SKM-1 (cell line): ENCODE results near the gene STH.
"Not testable (repeated sequence)": the region's sequence is repeated elsewhere in the genome, so short reads cannot be mapped to it uniquely, and the experiment has no call there.

Source experiments
- DNase-seq: peaks from one replicate; lab custom pipeline; 2025; ENCODE audit not compliant: unreplicated experiment; lab: John Stamatoyannopoulos, UW

The STH gene

GRCh38 chr17:46003907-46004748, 5.1 kb downstream of the STH start:
- DNase-seq = no peak

GRCh38 chr17:46006082-46006481, 7.0 kb downstream of the STH start:
- DNase-seq = not testable (repeated sequence)

- no peak for DNase-seq
Measured at GRCh38 chr17:46007461-46007965, 8.5 kb downstream of the STH start.

- DNase-seq = no peak
Measured at GRCh38 chr17:46008591-46008990, 9.5 kb downstream of the STH start.

- no peak for DNase-seq
Measured at GRCh38 chr17:46009681-46010596, 10.9 kb downstream of the STH start.

GRCh38 chr17:46010597-46011186, 11.6 kb downstream of the STH start:
- DNase-seq = no peak

GRCh38 chr17:46011711-46012505, 12.9 kb downstream of the STH start:
- DNase-seq = no peak

GRCh38 chr17:46012506-46013079, 13.5 kb downstream of the STH start:
- DNase-seq = no peak

GRCh38 chr17:46013127-46013501, 14.1 kb downstream of the STH start:
- no peak for DNase-seq

GRCh38 chr17:46013502-46014165, 14.6 kb downstream of the STH start:
- no peak for DNase-seq

- not testable (repeated sequence) for DNase-seq
Measured at GRCh38 chr17:46019408-46019925, 20.4 kb downstream of the STH start.

GRCh38 chr17:46020023-46020761, 21.1 kb downstream of the STH start:
- no peak for DNase-seq

- DNase-seq = no peak
Measured at GRCh38 chr17:46020998-46021397, 21.9 kb downstream of the STH start.

GRCh38 chr17:46023366-46023765, 24.3 kb downstream of the STH start:
- not testable (repeated sequence) for DNase-seq

- DNase-seq = no peak
Measured at GRCh38 chr17:46023783-46024388, 24.8 kb downstream of the STH start.

- DNase-seq = no peak
Measured at GRCh38 chr17:46024590-46024989, 25.5 kb downstream of the STH start.

GRCh38 chr17:46025060-46025459, 26.0 kb downstream of the STH start:
- DNase-seq = no peak

GRCh38 chr17:46025510-46026165, 26.6 kb downstream of the STH start:
- no peak for DNase-seq
